HEK293 (cell line): ENCODE results near the gene YAF2.

Experiments
- KLF16 ChIP-seq: fragments of 450-650 bp; formaldehyde crosslinking; IDR thresholded peaks from 2 replicates; pipeline ENCODE4 v1.5.1; 2017; ENCODE audit warnings: missing biosample characterization, missing genetic modification characterization
- OSR2 ChIP-seq: fragments of 450-650 bp; formaldehyde crosslinking; IDR thresholded peaks from 2 replicates; pipeline ENCODE4 v1.5.1; 2016; ENCODE audit warnings: missing biosample characterization, missing genetic modification characterization
- PRDM1 ChIP-seq: fragments of 450-650 bp; formaldehyde crosslinking; IDR thresholded peaks from 2 replicates; pipeline ENCODE4; 2016; ENCODE audit warnings: missing biosample characterization, missing genetic modification characterization
- PRDM4 ChIP-seq: fragments of 450-650 bp; formaldehyde crosslinking; IDR thresholded peaks from 2 replicates; pipeline ENCODE4 v1.5.1; 2017; ENCODE audit warnings: missing biosample characterization, missing genetic modification characterization
- PRDM6 ChIP-seq: fragments of 450-650 bp; formaldehyde crosslinking; IDR thresholded peaks from 2 replicates; pipeline ENCODE4 v1.5.1; 2017; ENCODE audit warnings: missing biosample characterization, missing genetic modification characterization
- SALL2 ChIP-seq: fragments of 450-650 bp; formaldehyde crosslinking; IDR thresholded peaks from 2 replicates; pipeline ENCODE4 v1.5.0; 2017; ENCODE audit warnings: missing biosample characterization, mild to moderate bottlenecking, missing genetic modification characterization, borderline replicate concordance
- SCRT2 ChIP-seq: fragments of 450-650 bp; formaldehyde crosslinking; IDR thresholded peaks from 2 replicates; pipeline ENCODE4 v1.5.1; 2016; ENCODE audit warnings: missing biosample characterization, missing genetic modification characterization
- TCF7L2 ChIP-seq: IDR thresholded peaks from 2 replicates; pipeline ENCODE4 v1.6.1; 2011; ENCODE audit warnings: low read depth, mild to moderate bottlenecking, inconsistent platforms, low read length, moderate library complexity, borderline replicate concordance
- TRIM28 ChIP-seq: IDR thresholded peaks from 2 replicates; pipeline ENCODE4 v1.6.1; 2011; ENCODE audit warnings: low read length, control low read depth, borderline replicate concordance
- ZBTB48 ChIP-seq: fragments of 450-650 bp; formaldehyde crosslinking; IDR thresholded peaks from 2 replicates; pipeline ENCODE4 v1.5.1; 2016; ENCODE audit warnings: missing biosample characterization, missing genetic modification characterization
- ZBTB8A ChIP-seq: fragments of 450-650 bp; formaldehyde crosslinking; IDR thresholded peaks from 2 replicates; pipeline ENCODE4 v1.5.1; 2016; ENCODE audit warnings: missing biosample characterization, missing genetic modification characterization
- ZFP3 ChIP-seq: fragments of 450-650 bp; formaldehyde crosslinking; IDR thresholded peaks from 2 replicates; pipeline ENCODE4 v1.5.1; 2016; ENCODE audit warnings: low read depth, missing biosample characterization, missing genetic modification characterization
- ZNF121 ChIP-seq: fragments of 450-650 bp; formaldehyde crosslinking; IDR thresholded peaks from 2 replicates; pipeline ENCODE4 v1.5.1; 2016; ENCODE audit warnings: missing biosample characterization, missing genetic modification characterization
- ZNF132 ChIP-seq: fragments of 450-650 bp; formaldehyde crosslinking; IDR thresholded peaks from 2 replicates; pipeline ENCODE4 v1.5.1; 2017; ENCODE audit warnings: missing biosample characterization, missing genetic modification characterization, borderline replicate concordance
- ZNF19 ChIP-seq: fragments of 450-650 bp; formaldehyde crosslinking; IDR thresholded peaks from 2 replicates; pipeline ENCODE4; 2016; ENCODE audit warnings: missing biosample characterization, missing genetic modification characterization, low read depth
- ZNF211 ChIP-seq: fragments of 450-650 bp; formaldehyde crosslinking; IDR thresholded peaks from 2 replicates; pipeline ENCODE4 v1.5.1; 2016; ENCODE audit warnings: low read depth, missing biosample characterization, missing genetic modification characterization
- ZNF221 ChIP-seq: fragments of 450-650 bp; formaldehyde crosslinking; IDR thresholded peaks from 2 replicates; pipeline ENCODE4 v1.5.1; 2017; ENCODE audit warnings: missing biosample characterization, missing genetic modification characterization, borderline replicate concordance
- ZNF239 ChIP-seq: fragments of 450-650 bp; formaldehyde crosslinking; IDR thresholded peaks from 2 replicates; pipeline ENCODE4 v1.5.1; 2016; ENCODE audit warnings: missing biosample characterization, missing genetic modification characterization
- ZNF248 ChIP-seq: fragments of 450-650 bp; formaldehyde crosslinking; IDR thresholded peaks from 2 replicates; pipeline ENCODE4 v1.5.1; 2017; ENCODE audit warnings: missing biosample characterization, missing genetic modification characterization
- ZNF341 ChIP-seq: fragments of 450-650 bp; formaldehyde crosslinking; IDR thresholded peaks from 2 replicates; pipeline ENCODE4; 2016; ENCODE audit warnings: low read depth, missing biosample characterization, missing genetic modification characterization
- ZNF350 ChIP-seq: fragments of 450-650 bp; formaldehyde crosslinking; IDR thresholded peaks from 2 replicates; pipeline ENCODE4 v1.5.0; 2017; ENCODE audit warnings: missing biosample characterization, mild to moderate bottlenecking, missing genetic modification characterization
- ZNF37A ChIP-seq: fragments of 450-650 bp; IDR thresholded peaks from 2 replicates; pipeline ENCODE4 v1.5.1; 2018; ENCODE audit warnings: missing biosample characterization, missing genetic modification characterization
- ZNF394 ChIP-seq: fragments of 450-650 bp; formaldehyde crosslinking; IDR thresholded peaks from 2 replicates; pipeline ENCODE4 v1.5.1; 2016; ENCODE audit warnings: missing biosample characterization, missing genetic modification characterization, mild to moderate bottlenecking, moderate library complexity, borderline replicate concordance
- ZNF510 ChIP-seq: fragments of 450-650 bp; formaldehyde crosslinking; IDR thresholded peaks from 2 replicates; pipeline ENCODE4 v1.5.1; 2018; ENCODE audit warnings: mild to moderate bottlenecking, missing genetic modification characterization, missing biosample characterization; ENCODE audit not compliant: insufficient replicate concordance
- ZNF514 ChIP-seq: fragments of 450-650 bp; formaldehyde crosslinking; IDR thresholded peaks from 2 replicates; pipeline ENCODE4 v1.5.1; 2016; ENCODE audit warnings: missing biosample characterization, missing genetic modification characterization
- ZNF561 ChIP-seq: fragments of 450-650 bp; IDR thresholded peaks from 2 replicates; pipeline ENCODE4 v1.5.1; 2018; ENCODE audit warnings: missing biosample characterization, missing genetic modification characterization, borderline replicate concordance
- ZNF660 ChIP-seq: fragments of 450-650 bp; IDR thresholded peaks from 2 replicates; pipeline ENCODE4 v1.5.1; 2018; ENCODE audit warnings: missing biosample characterization, mild to moderate bottlenecking, missing genetic modification characterization
- ZNF692 ChIP-seq: fragments of 450-650 bp; formaldehyde crosslinking; IDR thresholded peaks from 2 replicates; pipeline ENCODE4 v1.5.1; 2016; ENCODE audit warnings: missing biosample characterization, missing genetic modification characterization
- ZNF747 ChIP-seq: fragments of 450-650 bp; formaldehyde crosslinking; IDR thresholded peaks from 2 replicates; pipeline ENCODE4 v1.5.1; 2016; ENCODE audit warnings: missing biosample characterization, missing genetic modification characterization
- ZNF776 ChIP-seq: fragments of 450-650 bp; formaldehyde crosslinking; IDR thresholded peaks from 2 replicates; pipeline ENCODE4 v1.5.0; 2017; ENCODE audit warnings: missing biosample characterization, missing genetic modification characterization, borderline replicate concordance
- ZNF785 ChIP-seq: fragments of 450-650 bp; formaldehyde crosslinking; IDR thresholded peaks from 2 replicates; pipeline ENCODE4 v1.5.1; 2016; ENCODE audit warnings: missing biosample characterization, missing genetic modification characterization
- ZNF792 ChIP-seq: fragments of 450-650 bp; formaldehyde crosslinking; IDR thresholded peaks from 2 replicates; pipeline ENCODE4 v1.5.1; 2016; ENCODE audit warnings: missing biosample characterization, missing genetic modification characterization
- ZSCAN30 ChIP-seq: fragments of 450-650 bp; IDR thresholded peaks from 2 replicates; pipeline ENCODE4 v1.5.1; 2018; ENCODE audit warnings: missing biosample characterization, mild to moderate bottlenecking, missing genetic modification characterization, moderate library complexity
- ZXDB ChIP-seq: fragments of 450-650 bp; formaldehyde crosslinking; IDR thresholded peaks from 2 replicates; pipeline ENCODE4 v1.5.1; 2016; ENCODE audit warnings: missing biosample characterization, missing genetic modification characterization
- TF ChIP-seq, protein P1 (sequence below): fragments of 450-650 bp; formaldehyde crosslinking; IDR thresholded peaks from 2 replicates; pipeline ENCODE4 v1.5.1; 2016; ENCODE audit warnings: missing biosample characterization, missing genetic modification characterization
- TF ChIP-seq, protein P2 (sequence below): fragments of 450-650 bp; formaldehyde crosslinking; IDR thresholded peaks from 2 replicates; pipeline ENCODE4 v1.5.1; 2016; ENCODE audit warnings: missing biosample characterization, missing genetic modification characterization

Gene YAF2

DNA sequence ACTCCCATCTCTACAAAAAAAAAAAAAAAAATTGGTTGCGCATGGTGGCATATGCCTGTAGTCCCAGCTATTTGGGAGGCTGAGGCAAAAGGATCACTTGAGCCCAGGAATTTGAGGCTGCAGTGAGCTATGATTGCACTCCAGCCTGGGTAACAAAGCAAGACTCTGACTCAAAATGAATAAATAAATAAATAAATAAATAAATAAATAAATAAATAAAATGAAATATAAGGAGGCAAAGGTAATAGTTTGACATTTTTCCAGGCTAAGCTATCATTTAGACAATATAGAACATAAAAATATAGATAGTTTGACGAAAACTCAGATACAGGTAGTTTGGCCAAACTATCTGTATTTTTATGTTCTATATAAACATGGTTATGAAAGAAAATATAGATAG is 47.4 kb upstream of the YAF2 start (continued):
- TF ChIP-seq ZNF221 (tag by site-specific recombination) (no peak), PRDM4 (no peak), SCRT2 (tag by site-specific recombination) (no peak), ZNF785 (tag by site-specific recombination) (no peak), ZNF132 (no peak), ZBTB8A (peak; percentile 67), ZSCAN30 (tag by site-specific recombination) (no peak), ZNF121 (tag by site-specific recombination) (no peak), ZXDB (peak; percentile 61; the same call in 1 of the 2 replicates), ZNF510 (tag by site-specific recombination) (peak; percentile 71), ZNF514 (tag by site-specific recombination) (no peak), ZNF341 (tag by site-specific recombination) (0 out of 2 replicates have a peak, but pooled peaks have one; percentile 18), ZNF37A (no peak), ZNF211 (tag by site-specific recombination) (no peak), ZNF239 (tag by site-specific recombination) (no peak), ZNF747 (no peak), TCF7L2 (no peak), ZNF19 (tag by site-specific recombination) (0 out of 2 replicates have a peak, but pooled peaks have one; percentile 40), ZNF692 (tag by site-specific recombination) (no peak), OSR2 (tag by site-specific recombination) (no peak), ZNF394 (tag by site-specific recombination) (peak; percentile 91), ZNF350 (tag by site-specific recombination) (no peak), TRIM28 (no peak), KLF16 (tag by site-specific recombination) (no peak), ZBTB48 (no peak), PRDM1 (tag by site-specific recombination) (no peak), SALL2 (tag by site-specific recombination) (no peak), ZNF248 (no peak), ZNF792 (tag by site-specific recombination) (no peak), ZNF660 (tag by site-specific recombination) (no peak), ZFP3 (tag by site-specific recombination) (no peak), ZNF561 (tag by site-specific recombination) (no peak), PRDM6 (tag by site-specific recombination) (no peak), ZNF776 (no peak)
- TF ChIP-seq, protein P1, sequence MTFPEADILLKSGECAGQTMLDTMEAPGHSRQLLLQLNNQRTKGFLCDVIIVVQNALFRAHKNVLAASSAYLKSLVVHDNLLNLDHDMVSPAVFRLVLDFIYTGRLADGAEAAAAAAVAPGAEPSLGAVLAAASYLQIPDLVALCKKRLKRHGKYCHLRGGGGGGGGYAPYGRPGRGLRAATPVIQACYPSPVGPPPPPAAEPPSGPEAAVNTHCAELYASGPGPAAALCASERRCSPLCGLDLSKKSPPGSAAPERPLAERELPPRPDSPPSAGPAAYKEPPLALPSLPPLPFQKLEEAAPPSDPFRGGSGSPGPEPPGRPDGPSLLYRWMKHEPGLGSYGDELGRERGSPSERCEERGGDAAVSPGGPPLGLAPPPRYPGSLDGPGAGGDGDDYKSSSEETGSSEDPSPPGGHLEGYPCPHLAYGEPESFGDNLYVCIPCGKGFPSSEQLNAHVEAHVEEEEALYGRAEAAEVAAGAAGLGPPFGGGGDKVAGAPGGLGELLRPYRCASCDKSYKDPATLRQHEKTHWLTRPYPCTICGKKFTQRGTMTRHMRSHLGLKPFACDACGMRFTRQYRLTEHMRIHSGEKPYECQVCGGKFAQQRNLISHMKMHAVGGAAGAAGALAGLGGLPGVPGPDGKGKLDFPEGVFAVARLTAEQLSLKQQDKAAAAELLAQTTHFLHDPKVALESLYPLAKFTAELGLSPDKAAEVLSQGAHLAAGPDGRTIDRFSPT (tag by site-specific recombination) = no peak
- TF ChIP-seq, protein P2, sequence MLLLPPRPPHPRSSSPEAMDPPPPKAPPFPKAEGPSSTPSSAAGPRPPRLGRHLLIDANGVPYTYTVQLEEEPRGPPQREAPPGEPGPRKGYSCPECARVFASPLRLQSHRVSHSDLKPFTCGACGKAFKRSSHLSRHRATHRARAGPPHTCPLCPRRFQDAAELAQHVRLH = no peak
